ENCODE measurements around the gene CFAP206. TPM values are rescaled to one million over a fixed set of nuclear protein-coding genes. Genes with fewer than 3 reads are reported as not detected.

Gene CFAP206
- total RNA-seq, 4 donors from 2014 or later: 0.17 to 0.44 TPM; not detected in 2

DNA sequence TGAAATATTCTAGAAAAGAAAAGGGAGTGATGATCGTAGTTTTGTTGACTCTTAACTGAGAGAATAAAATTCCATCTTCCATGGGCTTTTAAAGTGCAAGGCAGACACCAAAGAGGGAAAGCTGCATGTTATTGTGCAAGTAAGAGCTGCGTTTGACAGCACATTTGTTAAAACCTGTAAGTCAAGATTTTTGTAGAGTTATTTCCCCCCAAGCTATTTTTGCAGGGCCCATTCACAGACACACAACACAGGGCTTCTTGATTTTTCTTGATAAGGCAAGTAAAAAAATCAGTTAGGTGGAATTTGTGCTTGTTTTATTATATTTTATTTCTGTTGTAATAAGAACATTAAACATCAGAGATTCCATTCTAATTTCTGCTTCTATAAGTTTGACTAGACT is 13.8 kb downstream of the CFAP206 start:
- no peak for TF ChIP-seq CTCF (IDR thresholded peaks at IDR 0.05; ENCODE audit: low read depth)

GRCh38 chr6:87426789-87427188 is 19.0 kb downstream of the CFAP206 start:
- no peak for TF ChIP-seq CTCF (IDR thresholded peaks at IDR 0.05; ENCODE audit: low read depth)

DNA sequence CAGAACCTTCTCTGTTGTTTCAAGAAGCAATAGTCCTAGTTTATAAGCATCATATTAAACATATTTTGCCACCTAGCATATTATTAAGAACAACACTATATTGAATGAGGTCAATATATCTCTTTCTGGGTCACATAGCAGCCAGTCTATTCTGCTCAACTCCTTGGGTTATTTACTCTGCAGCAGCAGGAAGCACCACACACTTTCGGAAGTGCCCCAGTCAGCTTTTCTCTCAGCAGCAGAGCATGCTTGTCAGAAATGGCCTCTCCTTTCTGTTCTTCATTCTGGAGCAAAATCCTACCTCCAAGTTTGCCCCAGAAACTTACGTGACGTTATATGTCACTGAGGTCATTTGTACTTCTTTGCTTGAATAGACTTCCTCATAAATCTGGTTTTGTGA is 22.7 kb downstream of the CFAP206 start:
- TF ChIP-seq CTCF (IDR thresholded peaks at IDR 0.05; ENCODE audit: low read depth): no peak

GRCh38 chr6:87431263-87431662 is 23.5 kb downstream of the CFAP206 start:
- no peak for TF ChIP-seq CTCF (IDR thresholded peaks at IDR 0.05; ENCODE audit: low read depth)

DNA sequence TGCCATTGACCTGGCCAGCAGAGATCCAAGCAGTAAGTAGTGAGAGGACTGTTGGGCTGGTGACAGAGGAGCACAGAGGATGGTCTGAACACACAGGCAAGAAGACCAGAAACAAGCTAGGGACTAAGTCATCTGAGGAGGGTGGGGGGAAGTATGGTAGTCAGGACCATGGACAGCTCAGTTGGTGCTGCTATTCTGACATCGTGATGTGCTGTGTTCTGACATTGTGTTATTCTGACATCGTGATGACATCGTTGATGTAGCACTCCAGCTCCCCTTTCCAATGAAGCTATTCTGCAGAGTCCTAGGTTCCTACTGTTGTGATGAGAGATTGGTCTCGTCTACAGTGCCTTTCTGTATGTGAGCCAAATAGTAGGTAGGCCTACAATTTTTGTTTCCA is 28.7 kb downstream of the CFAP206 start:
- TF ChIP-seq CTCF (IDR thresholded peaks at IDR 0.05; ENCODE audit: low read depth): no peak

DNA sequence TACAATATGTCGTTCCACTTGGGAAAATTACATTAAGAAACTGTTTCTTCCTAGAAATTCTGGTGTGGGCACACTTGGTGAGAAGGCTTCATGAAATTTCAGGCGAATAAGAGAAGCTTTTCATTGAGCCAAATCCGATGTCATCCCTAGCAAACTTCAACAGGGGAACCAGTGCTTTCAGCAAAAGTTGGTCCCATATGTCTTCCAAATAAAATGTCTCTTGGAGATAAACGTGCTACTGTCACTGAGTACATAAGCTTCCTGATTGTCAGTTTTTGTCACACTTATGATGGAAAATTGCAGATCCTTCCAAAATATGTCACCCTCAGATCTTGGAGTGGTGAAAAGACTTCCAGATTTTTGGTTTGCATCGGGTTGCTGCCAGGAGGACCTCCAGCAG is 33.9 kb downstream of the CFAP206 start:
- no peak for TF ChIP-seq CTCF (IDR thresholded peaks at IDR 0.05; ENCODE audit: low read depth)

- no peak for TF ChIP-seq CTCF (IDR thresholded peaks at IDR 0.05; ENCODE audit: low read depth)
These were observed 36.6 kb downstream of the CFAP206 start for GRCh38 chr6:87444362-87444761.
